ENCODE measurements around the gene DZIP1L. TPM values are rescaled to one million over a fixed set of nuclear protein-coding genes. Genes with fewer than 3 reads are reported as not detected.
A peak's percentile ranks its signal among the peaks of the same experiment; 100 is the strongest.

The DZIP1L gene
- total RNA-seq, 2 experiments from 2014 or later, result not detected

GRCh38 chr3:138054057-138054456, 61.4 kb downstream of the DZIP1L start:
- TF ChIP-seq, protein P1, sequence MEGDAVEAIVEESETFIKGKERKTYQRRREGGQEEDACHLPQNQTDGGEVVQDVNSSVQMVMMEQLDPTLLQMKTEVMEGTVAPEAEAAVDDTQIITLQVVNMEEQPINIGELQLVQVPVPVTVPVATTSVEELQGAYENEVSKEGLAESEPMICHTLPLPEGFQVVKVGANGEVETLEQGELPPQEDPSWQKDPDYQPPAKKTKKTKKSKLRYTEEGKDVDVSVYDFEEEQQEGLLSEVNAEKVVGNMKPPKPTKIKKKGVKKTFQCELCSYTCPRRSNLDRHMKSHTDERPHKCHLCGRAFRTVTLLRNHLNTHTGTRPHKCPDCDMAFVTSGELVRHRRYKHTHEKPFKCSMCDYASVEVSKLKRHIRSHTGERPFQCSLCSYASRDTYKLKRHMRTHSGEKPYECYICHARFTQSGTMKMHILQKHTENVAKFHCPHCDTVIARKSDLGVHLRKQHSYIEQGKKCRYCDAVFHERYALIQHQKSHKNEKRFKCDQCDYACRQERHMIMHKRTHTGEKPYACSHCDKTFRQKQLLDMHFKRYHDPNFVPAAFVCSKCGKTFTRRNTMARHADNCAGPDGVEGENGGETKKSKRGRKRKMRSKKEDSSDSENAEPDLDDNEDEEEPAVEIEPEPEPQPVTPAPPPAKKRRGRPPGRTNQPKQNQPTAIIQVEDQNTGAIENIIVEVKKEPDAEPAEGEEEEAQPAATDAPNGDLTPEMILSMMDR (IDR thresholded peaks at IDR 0.05), result no peak
- Histone ChIP-seq H3K4me1 (ENCODE audit: insufficient read depth, low read length) (no peaks in the 10 kb centered on the region), H3K27ac (ENCODE audit: low read depth in 1 of 2, low read length in 2 of 2) (no peak overlapping the region), H3K36me3 (ENCODE audit: insufficient read depth, low read length) (no peaks in the 10 kb centered on the region), H3K9me3 (ENCODE audit: control insufficient read depth in 1 of 2, insufficient read depth in 1 of 2, low read length in 2 of 2) (peaks cover 0 to under 1% of the 10 kb centered on the region in 2 experiments), H3K27me3 (ENCODE audit: control insufficient read depth in 1 of 2, insufficient read depth in 2 of 2, low read length in 2 of 2) (peaks cover 6 to 12% of the 10 kb centered on the region in 2 experiments), H3K4me3 (ENCODE audit: low read length) (no peak overlapping the region)
- Mint-ChIP-seq H3K27ac (no peak overlapping the region), H3K27me3 (peaks cover 30% of the 10 kb centered on the region), H3K4me3 (no peak overlapping the region), H3K4me1 (ENCODE audit: low read depth) (no peaks in the 10 kb centered on the region), H3K36me3 (ENCODE audit: low read depth) (no peaks in the 10 kb centered on the region), H3K9me3 (no peaks in the 10 kb centered on the region)
- DNase-seq, result no peak
- intact Hi-C loops (cut with DNase I, micrococcal nuclease), result no loop called here
- ChIA-PET POLR2A (no interaction called here), CTCF (no interaction called here)
- ATAC-seq (ENCODE audit: poor library complexity), result no peak

DNA sequence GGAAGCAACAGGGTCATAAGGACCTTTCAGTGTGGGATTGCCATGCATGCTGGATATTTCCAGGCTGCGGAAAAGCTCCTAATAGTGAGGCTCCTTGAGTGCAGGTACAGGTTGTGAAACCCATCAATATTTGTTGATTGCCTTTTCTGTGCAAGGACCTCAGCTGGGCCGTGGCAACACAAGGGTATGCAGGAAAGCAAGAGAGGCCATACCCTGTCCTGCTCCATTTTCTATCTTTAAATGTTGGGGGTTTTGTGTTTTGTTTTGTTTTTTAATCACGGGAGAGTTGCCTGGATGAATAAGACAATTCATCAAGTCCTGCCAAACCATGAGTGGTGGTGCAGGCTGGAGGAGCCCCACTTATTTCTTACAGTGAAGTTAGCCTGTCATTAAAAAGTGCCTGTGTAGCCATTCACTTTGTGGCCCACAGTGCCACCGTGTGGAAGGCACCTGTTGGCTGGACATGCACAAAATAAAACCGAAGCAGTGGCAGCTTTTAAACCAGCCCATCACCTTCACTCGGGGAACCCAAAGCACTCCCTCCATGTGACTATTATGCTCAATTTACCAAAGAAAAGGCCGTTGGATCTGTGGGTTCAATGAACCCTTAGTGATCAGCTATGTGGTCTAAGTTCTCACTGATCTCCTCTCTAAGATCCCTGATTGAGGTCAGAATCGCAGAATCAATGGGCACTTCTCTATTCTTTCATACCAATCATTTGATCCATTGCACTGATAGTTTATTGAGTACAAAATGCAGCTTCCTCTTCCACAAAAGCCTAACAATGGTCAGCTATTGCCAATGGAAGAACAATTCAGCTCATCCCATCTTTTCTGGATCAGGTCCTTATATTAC, 63.2 kb downstream of the DZIP1L start:
- H3K4me1 Mint-ChIP-seq (ENCODE audit: low read depth), result no peaks in the 10 kb centered on the region
- H3K9me3 Mint-ChIP-seq, result no peaks in the 10 kb centered on the region
- Histone ChIP-seq H3K4me3 (ENCODE audit: low read length) (no peak overlapping the region), H3K4me1 (ENCODE audit: insufficient read depth, low read length) (no peaks in the 10 kb centered on the region), H3K36me3 (ENCODE audit: insufficient read depth, low read length) (no peaks in the 10 kb centered on the region), H3K9me3 (ENCODE audit: control insufficient read depth in 1 of 2, insufficient read depth in 1 of 2, low read length in 2 of 2) (peaks cover 0 to 5% of the 10 kb centered on the region in 2 experiments), H3K27me3 (ENCODE audit: control insufficient read depth in 1 of 2, insufficient read depth in 2 of 2, low read length in 2 of 2) (peaks cover 6 to 23% of the 10 kb centered on the region in 2 experiments), H3K27ac (ENCODE audit: low read depth in 1 of 2, low read length in 2 of 2) (no peak overlapping the region)
- ChIA-PET CTCF (no interaction called here), POLR2A (no interaction called here)
- no peak overlapping the region for H3K4me3 Mint-ChIP-seq
- ATAC-seq (ENCODE audit: poor library complexity) (no peak), DNase-seq (peak in 2 of 14 experiments; percentile 7 to 8)
- H3K27ac Mint-ChIP-seq, result no peak overlapping the region
- no peaks in the 10 kb centered on the region for H3K36me3 Mint-ChIP-seq (ENCODE audit: low read depth)
- H3K27me3 Mint-ChIP-seq, result peaks cover 34% of the 10 kb centered on the region
- TF ChIP-seq, protein P1 (IDR thresholded peaks at IDR 0.05), result no peak
- intact Hi-C loops (cut with DNase I, micrococcal nuclease), result no loop called here

- H3K36me3 Mint-ChIP-seq (ENCODE audit: low read depth), result no peaks in the 10 kb centered on the region
- Histone ChIP-seq H3K27me3 (ENCODE audit: control insufficient read depth in 1 of 2, insufficient read depth in 2 of 2, low read length in 2 of 2) (peaks cover 6 to 18% of the 10 kb centered on the region in 2 experiments), H3K27ac (ENCODE audit: low read depth in 1 of 2, low read length in 2 of 2) (no peak overlapping the region), H3K4me3 (ENCODE audit: low read length) (no peak overlapping the region), H3K4me1 (ENCODE audit: insufficient read depth, low read length) (no peaks in the 10 kb centered on the region), H3K36me3 (ENCODE audit: insufficient read depth, low read length) (no peaks in the 10 kb centered on the region), H3K9me3 (ENCODE audit: control insufficient read depth in 1 of 2, insufficient read depth in 1 of 2, low read length in 2 of 2) (peaks cover 0 to 5% of the 10 kb centered on the region in 2 experiments)
- no peaks in the 10 kb centered on the region for H3K9me3 Mint-ChIP-seq
- DNase-seq (no peak), ATAC-seq (ENCODE audit: poor library complexity) (no peak)
- TF ChIP-seq, protein P1 (IDR thresholded peaks at IDR 0.05), result no peak
- no peak overlapping the region for H3K4me3 Mint-ChIP-seq
- POLR2A ChIA-PET, result no interaction called here
- CTCF ChIA-PET, result no interaction called here
- peaks cover 34% of the 10 kb centered on the region for H3K27me3 Mint-ChIP-seq
- H3K27ac Mint-ChIP-seq, result no peak overlapping the region
- intact Hi-C loops (cut with DNase I, micrococcal nuclease), result no loop called here
- H3K4me1 Mint-ChIP-seq (ENCODE audit: low read depth), result no peaks in the 10 kb centered on the region
These were observed 66.1 kb downstream of the DZIP1L start for GRCh38 chr3:138049157-138049919.

Data from CD4-positive, alpha-beta T cell (primary cell).